LNCAP (cell line): ENCODE data around the gene CLDN22.

Experiments
- CTCF ChIP-seq: fragments of 450-650 bp; IDR thresholded peaks from 2 replicates; pipeline ENCODE4 v1.5.1; 2017; ENCODE audit warnings: mild to moderate bottlenecking

The CLDN22 gene

GRCh38 chr4:183344523-183345255 lies 24.6 kb upstream of the CLDN22 start:
- TF ChIP-seq CTCF = no peak

DNA sequence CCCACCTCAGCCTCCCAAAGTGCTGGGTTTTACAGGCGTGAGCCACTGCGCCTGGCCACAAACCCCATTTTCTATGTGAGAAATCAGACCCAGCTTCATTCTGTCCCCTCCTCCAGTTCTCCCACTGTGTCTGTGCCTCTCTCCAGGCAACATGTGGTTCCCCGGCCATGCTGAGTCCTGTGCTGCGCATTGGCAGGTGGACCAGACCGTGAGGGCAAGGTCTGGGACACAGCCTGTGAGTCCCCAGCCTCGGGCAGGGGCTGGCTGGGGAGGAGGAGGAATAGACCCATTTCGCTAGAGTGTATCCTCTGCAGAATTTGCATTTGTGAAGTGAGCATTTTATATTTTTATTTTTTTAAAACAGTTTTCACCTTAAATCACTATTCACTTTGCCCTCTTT lies 23.7 kb upstream of the CLDN22 start:
- TF ChIP-seq CTCF = no peak

- TF ChIP-seq CTCF = no peak
Observed at GRCh38 chr4:183342541-183343533, 22.8 kb upstream of the CLDN22 start.

DNA sequence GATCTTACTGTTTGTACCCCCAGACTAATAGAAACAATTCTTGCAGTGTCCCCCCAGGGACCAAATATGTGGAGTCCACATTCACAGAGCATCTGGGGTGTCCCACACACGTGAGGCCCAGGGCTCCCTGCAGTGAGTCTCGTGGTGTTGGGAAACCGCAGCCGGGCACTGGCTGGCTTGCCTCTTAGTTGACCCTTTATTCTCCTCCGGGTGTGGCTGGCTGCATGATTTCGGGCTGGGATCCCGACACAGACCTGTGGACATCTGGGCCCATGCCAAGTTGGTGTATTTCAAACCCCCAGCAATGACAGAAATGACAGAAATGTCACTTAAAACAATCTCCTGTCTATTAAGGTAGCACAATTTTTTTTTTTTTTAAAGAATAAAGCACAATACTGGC lies 17.8 kb upstream of the CLDN22 start:
- TF ChIP-seq CTCF = no peak

- TF ChIP-seq CTCF = no peak
Observed at GRCh38 chr4:183337349-183337748, 17.3 kb upstream of the CLDN22 start.

DNA sequence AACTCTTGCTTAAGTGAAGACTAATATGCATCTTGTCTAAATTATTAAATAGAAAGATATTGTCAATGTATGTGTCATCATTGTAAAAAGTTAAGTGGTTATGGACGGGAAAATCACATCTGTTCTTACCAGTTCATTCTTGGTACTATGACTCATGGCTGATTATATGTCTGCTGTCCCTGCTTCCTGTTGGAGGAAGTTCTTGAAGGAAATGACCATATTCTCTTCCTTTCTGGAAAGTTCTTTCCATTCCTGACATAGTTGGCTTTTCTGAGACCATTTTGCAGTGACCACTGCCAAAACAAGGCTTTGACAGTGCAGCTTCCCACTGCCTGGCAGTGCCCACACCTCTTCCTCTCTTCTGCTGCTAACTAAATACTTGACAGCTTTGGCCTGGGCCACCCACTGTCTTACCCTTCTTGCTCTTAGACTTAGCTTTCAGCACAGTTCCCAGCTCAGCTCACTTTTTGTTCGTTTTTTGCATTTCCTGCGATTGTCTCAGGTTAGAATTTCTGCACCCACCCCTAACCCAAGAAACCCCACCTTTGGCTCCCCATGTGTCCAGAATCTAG lies 15.4 kb upstream of the CLDN22 start:
- TF ChIP-seq CTCF = no peak

DNA sequence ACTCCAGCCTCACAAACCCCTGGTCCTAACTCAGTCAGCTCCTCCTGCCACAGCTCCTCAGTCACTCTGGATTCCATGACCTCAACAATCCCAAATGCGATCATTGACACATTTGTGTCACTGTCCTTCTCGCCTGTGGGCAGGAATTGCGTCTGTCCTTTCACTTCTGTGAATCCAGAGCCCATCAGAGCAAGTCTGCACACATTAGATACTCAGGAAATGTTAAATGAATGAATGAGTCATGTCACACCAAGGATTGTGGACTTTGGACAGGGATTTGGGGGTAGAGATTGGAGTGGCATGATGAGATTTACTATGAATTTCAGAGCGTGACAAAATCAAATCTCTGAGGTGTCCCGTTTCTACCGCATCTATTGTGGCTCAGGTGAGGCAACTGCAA lies 13.9 kb upstream of the CLDN22 start:
- TF ChIP-seq CTCF = no peak
